GM21737 (cell line): Measurements from ENCODE around the gene ATP6V1G2.
A peak's percentile ranks its signal among the peaks of the same experiment; 100 is the strongest.
"Not testable (repeated sequence)": the region's sequence is repeated elsewhere in the genome, so short reads cannot be mapped to it uniquely, and the experiment has no call there.

Experiments
- ATAC-seq: cut with Tn5 transposase; IDR thresholded peaks from one replicate; pipeline ENCODE4 v1.9.1; 2021; ENCODE audit warnings: mild to moderate bottlenecking, moderate library complexity; ENCODE audit not compliant: unreplicated experiment

Gene ATP6V1G2

GRCh38 chr6:31546339-31546957 is at the start of gene ATP6V1G2:
Gene ATP6V1G2 (minus strand): TSS chr6:31546608. CDS start chr6:31546559, 49 bp downstream.
- ATAC-seq, result peak; percentile 46

- ATAC-seq, result no peak
Observed at GRCh38 chr6:31592396-31592771, 46.0 kb upstream of the ATP6V1G2 start.

- not testable (repeated sequence) for ATAC-seq
Observed at GRCh38 chr6:31590691-31591090, 44.3 kb upstream of the ATP6V1G2 start.

DNA sequence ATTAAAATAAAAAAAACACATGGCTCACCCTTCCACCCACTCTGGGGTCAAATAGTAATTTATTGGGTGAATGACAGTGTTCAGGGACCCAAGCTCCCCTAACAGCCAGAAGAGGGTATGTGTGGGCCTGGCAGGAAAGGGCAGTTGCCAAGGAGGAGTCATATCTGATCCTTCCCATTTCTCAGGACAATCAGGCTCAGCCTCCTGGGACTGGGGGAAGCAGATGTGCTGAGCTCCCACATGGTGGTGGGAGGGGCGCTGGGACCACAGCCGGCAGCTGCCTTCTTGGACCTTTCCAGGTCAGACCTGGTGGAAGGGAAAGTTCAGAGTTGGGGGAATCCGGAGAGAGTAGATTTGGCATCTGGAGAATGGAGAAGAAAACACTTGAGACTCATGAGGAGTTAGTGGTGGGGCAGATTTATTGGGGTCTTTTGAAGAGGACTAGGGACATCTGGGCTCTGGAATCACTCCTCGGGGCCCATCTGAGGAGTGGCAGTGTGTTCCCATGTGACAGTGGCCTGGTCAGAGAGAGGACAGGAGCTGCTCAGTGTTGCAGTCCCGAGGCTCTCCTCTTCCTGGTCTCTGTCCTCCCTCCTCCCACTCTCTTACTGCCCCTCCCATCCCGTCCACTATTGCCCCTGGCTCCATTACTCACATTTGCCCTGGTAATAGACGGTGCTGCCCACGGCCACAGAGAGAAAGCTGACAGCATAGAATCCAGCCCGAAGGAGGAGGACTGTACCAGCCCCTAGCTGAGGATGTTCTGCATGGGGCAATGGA is 42.7 kb upstream of the ATP6V1G2 start:
- ATAC-seq, result no peak

GRCh38 chr6:31587791-31588777 is 41.7 kb upstream of the ATP6V1G2 start:
- no peak for ATAC-seq

GRCh38 chr6:31586599-31587281 is 40.3 kb upstream of the ATP6V1G2 start:
- ATAC-seq, result no peak

DNA sequence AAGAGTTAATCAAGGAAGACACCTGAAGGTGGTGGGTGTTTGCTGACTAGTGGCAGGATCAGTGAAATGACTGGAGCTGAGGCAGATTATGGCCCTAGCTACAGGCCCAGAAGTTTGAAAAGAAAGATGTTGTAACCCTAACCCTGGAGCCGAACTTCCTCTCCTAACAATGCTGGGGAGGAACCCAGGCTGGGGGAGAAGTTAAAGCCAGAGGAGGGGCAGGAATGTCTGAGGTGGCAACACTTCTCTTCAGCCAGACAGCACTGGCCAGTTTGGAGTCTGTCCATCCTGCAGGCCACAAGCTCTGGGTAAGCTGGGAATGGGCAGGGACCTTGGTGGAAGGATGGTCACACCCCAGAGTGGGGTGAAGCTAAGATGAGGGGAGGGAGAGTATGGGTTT is 39.6 kb upstream of the ATP6V1G2 start, which contains the start of gene LST1:
TSS of gene LST1 (plus strand) at position 270 of the 400 bp plus-strand sequence. CDS start 1,023 bp downstream, outside the sequence.
- no peak for ATAC-seq

DNA sequence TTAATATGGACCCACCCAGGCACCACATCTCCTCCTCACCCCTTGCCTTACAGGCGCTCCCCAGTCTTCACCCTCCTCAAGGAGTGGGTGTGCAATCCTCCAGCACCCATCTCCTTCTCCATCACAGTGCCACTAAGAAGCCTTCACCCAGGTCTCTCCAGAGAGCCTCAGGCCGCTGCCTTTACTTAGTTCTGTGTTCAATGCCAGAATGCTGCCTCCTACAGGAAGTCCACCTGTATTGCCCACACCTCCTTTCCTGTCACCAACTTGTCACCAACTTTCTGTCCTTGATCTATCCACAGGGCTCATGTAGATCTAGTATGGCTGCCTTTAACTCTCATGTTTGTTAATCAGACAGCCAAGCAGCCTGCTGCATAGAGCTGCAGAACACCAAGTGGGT is 39.1 kb upstream of the ATP6V1G2 start:
- no peak for ATAC-seq

GRCh38 chr6:31582230-31582643 is 35.8 kb upstream of the ATP6V1G2 start, which contains the start of gene LTB:
Gene LTB (minus strand): TSS chr6:31582424. CDS start chr6:31582417, 7 bp downstream.
- no peak for ATAC-seq

- ATAC-seq, result no peak
Observed at GRCh38 chr6:31581434-31582229, 35.2 kb upstream of the ATP6V1G2 start.

DNA sequence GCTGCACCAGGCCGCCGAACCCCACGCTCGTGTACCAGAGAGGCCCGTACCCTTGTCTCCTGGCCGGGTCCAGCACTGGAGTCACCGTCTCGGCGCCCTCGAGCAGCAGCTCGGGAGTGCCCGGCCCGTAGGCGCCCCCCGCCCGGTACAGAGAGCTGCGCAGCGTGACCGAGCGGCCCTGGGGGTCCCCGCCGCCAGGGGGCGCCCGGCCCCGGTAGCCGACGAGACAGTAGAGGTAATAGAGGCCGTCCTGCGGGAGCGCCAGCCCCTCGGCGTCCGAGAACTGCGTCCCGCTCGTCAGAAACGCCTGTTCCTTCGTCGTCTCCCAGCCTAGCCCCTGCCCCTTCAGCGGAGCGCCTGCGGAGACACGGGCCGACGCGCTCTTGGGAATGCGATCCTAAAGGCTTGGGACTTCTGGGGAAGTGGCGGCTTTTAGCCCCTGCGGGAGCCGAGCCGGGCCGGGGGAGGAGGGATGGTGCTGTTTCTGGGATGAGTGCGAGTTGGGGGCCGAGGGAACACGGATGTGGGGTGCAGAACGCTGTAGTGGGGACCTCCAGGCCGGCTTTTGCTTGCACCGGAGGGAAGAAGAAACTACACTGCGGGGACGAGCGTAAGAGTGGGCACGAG is 34.5 kb upstream of the ATP6V1G2 start:
- ATAC-seq, result peak; percentile 54

DNA sequence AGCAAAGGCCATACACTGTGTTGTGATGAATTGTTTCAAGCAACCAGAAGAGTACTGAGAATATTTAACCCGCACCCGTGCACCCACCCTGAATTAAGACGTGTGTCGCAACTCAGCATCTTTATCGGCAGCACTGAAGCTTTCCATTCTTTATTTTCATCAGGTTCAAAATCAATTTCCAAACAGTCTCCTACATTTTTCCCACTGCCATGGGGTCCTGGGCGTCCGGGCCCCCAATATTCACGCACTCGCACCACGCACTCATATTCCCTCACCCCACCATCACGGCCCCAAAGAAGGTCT is 34.0 kb upstream of the ATP6V1G2 start:
- ATAC-seq, result no peak

- ATAC-seq, result no peak
Observed at GRCh38 chr6:31579546-31580437, 33.4 kb upstream of the ATP6V1G2 start.

- ATAC-seq, result no peak
Observed at GRCh38 chr6:31579119-31579505, 32.7 kb upstream of the ATP6V1G2 start.

- no peak for ATAC-seq
Observed at GRCh38 chr6:31578184-31579118, 32.0 kb upstream of the ATP6V1G2 start.

DNA sequence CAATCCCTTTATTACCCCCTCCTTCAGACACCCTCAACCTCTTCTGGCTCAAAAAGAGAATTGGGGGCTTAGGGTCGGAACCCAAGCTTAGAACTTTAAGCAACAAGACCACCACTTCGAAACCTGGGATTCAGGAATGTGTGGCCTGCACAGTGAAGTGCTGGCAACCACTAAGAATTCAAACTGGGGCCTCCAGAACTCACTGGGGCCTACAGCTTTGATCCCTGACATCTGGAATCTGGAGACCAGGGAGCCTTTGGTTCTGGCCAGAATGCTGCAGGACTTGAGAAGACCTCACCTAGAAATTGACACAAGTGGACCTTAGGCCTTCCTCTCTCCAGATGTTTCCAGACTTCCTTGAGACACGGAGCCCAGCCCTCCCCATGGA is 31.2 kb upstream of the ATP6V1G2 start:
- no peak for ATAC-seq

DNA sequence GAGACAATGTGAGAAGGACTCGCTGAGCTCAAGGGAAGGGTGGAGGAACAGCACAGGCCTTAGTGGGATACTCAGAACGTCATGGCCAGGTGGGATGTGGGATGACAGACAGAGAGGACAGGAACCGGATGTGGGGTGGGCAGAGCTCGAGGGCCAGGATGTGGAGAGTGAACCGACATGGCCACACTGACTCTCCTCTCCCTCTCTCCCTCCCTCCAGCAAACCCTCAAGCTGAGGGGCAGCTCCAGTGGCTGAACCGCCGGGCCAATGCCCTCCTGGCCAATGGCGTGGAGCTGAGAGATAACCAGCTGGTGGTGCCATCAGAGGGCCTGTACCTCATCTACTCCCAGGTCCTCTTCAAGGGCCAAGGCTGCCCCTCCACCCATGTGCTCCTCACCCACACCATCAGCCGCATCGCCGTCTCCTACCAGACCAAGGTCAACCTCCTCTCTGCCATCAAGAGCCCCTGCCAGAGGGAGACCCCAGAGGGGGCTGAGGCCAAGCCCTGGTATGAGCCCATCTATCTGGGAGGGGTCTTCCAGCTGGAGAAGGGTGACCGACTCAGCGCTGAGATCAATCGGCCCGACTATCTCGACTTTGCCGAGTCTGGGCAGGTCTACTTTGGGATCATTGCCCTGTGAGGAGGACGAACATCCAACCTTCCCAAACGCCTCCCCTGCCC is 30.6 kb upstream of the ATP6V1G2 start:
- no peak for ATAC-seq
